Neural progenitor cell (in vitro differentiated cells): Measurements from ENCODE around the gene NEU2. TPM values are rescaled to one million over a fixed set of nuclear protein-coding genes. Genes with fewer than 3 reads are reported as not detected.

Source experiments
- DNase-seq: peaks from one replicate; pipeline ENCODE4 v3.0.0-alpha.2; 2016; ENCODE audit warnings: low spot score
- H2AFZ ChIP-seq: fragments of 200-600 bp; sonication (generic); replicated peaks from 2 replicates; pipeline ENCODE4 v1.6.1; 2016; ENCODE audit warnings: antibody characterized with exemption
- H3F3A ChIP-seq: fragments of 200-600 bp; sonication (generic); 2 replicates; pipeline ENCODE4 v1.6.1; 2016; ENCODE audit warnings: antibody characterized with exemption, low read depth
- H3K27ac ChIP-seq: fragments of 200-600 bp; sonication (generic); 2 replicates; pipeline ENCODE4 v1.5.1; 2016; ENCODE audit warnings: mild to moderate bottlenecking
- H3K27me3 ChIP-seq: fragments of 200-600 bp; sonication (generic); 2 replicates; pipeline ENCODE4 v1.6.1; 2016; ENCODE audit warnings: mild to moderate bottlenecking, moderate library complexity
- H3K36me3 ChIP-seq: fragments of 200-600 bp; sonication (generic); 2 replicates; pipeline ENCODE4 v1.5.1; 2016
- H3K4me1 ChIP-seq: fragments of 200-600 bp; sonication (generic); 2 replicates; pipeline ENCODE4 v1.6.1; 2016; ENCODE audit warnings: mixed run types
- H3K4me2 ChIP-seq: fragments of 200-600 bp; sonication (generic); 2 replicates; pipeline ENCODE4 v1.6.1; 2016
- H3K4me3 ChIP-seq: fragments of 200-600 bp; sonication (generic); 2 replicates; pipeline ENCODE4 v1.5.1; 2016
- H3K79me2 ChIP-seq: fragments of 200-600 bp; sonication (generic); 2 replicates; pipeline ENCODE4 v1.6.1; 2016; ENCODE audit warnings: low read depth
- H3K9ac ChIP-seq: fragments of 200-600 bp; sonication (generic); 2 replicates; pipeline ENCODE4 v1.6.1; 2016
- H3K9me3 ChIP-seq: fragments of 200-600 bp; sonication (generic); 2 replicates; pipeline ENCODE4 v1.5.1; 2016; ENCODE audit warnings: low read depth
- H4K20me1 ChIP-seq: fragments of 200-600 bp; sonication (generic); 2 replicates; pipeline ENCODE4 v1.6.1; 2016; ENCODE audit warnings: low read depth
- H3K27ac Mint-ChIP-seq: 3 replicates; pipeline ENCODE4 v1.8.0; 2021; ENCODE audit warnings: mixed read lengths
- H3K27me3 Mint-ChIP-seq: 2 replicates; pipeline ENCODE4 v1.8.0; 2022; ENCODE audit warnings: low read depth, mild to moderate bottlenecking, inconsistent platforms, moderate library complexity, mixed read lengths; ENCODE audit not compliant: insufficient read depth
- H3K36me3 Mint-ChIP-seq: 3 replicates; pipeline ENCODE4 v1.8.0; 2021; ENCODE audit warnings: mixed read lengths
- H3K4me1 Mint-ChIP-seq: 3 replicates; pipeline ENCODE4 v1.8.0; 2021; ENCODE audit warnings: mixed read lengths
- H3K4me3 Mint-ChIP-seq: 3 replicates; pipeline ENCODE4 v1.8.0; 2021; ENCODE audit warnings: mild to moderate bottlenecking, moderate library complexity, mixed read lengths
- H3K9me3 Mint-ChIP-seq: 3 replicates; pipeline ENCODE4 v1.8.0; 2020; ENCODE audit warnings: mixed read lengths
- CTCF ChIP-seq: fragments of 200-600 bp; sonication (generic); IDR thresholded peaks from 2 replicates; pipeline ENCODE4 v1.5.1; 2017; ENCODE audit warnings: antibody characterized with exemption, mild to moderate bottlenecking
- EZH2 ChIP-seq: fragments of 200-600 bp; sonication (generic); IDR thresholded peaks from 2 replicates; pipeline ENCODE4 v1.6.1; 2017; ENCODE audit warnings: antibody characterized with exemption, mild to moderate bottlenecking, moderate library complexity
- EZH2phosphoT487 ChIP-seq: fragments of 200-600 bp; sonication (generic); IDR thresholded peaks from 2 replicates; pipeline ENCODE4 v1.6.1; 2017; ENCODE audit warnings: antibody characterized with exemption
- total RNA-seq: library from RNA; depleted of rRNA; stranded (reverse); fragments of >200 nt; gene quantifications from 2 replicates; pipeline ENCODE4 v1.2.3, GENCODE V29; 2015; ENCODE audit warnings: low replicate concordance

NEU2 gene
- total RNA-seq, 1 donor from 2014 or later = not detected

- Histone ChIP-seq H2AFZ (no peak overlapping the region), H3F3A (peaks cover 11% of the 10 kb centered on the region), H3K9ac (no peak overlapping the region), H3K79me2 (no peaks in the 10 kb centered on the region), H3K9me3 (no peaks in the 10 kb centered on the region), H3K4me1 (peaks cover 35% of the 10 kb centered on the region), H3K4me2 (no peak overlapping the region), H4K20me1 (no peaks in the 10 kb centered on the region), H3K4me3 (no peak overlapping the region), H3K36me3 (no peaks in the 10 kb centered on the region), H3K27me3 (peaks cover 7% of the 10 kb centered on the region), H3K27ac (no peak overlapping the region)
- DNase-seq = no peak
- Mint-ChIP-seq H3K4me1 (peaks cover 26% of the 10 kb centered on the region), H3K36me3 (no peaks in the 10 kb centered on the region), H3K4me3 (no peak overlapping the region), H3K27me3 (peaks cover 5% of the 10 kb centered on the region), H3K9me3 (no peaks in the 10 kb centered on the region), H3K27ac (no peak overlapping the region)
- no peak for TF ChIP-seq EZH2phosphoT487
- TF ChIP-seq EZH2 = no peak
- TF ChIP-seq CTCF = no peak
Observed at GRCh38 chr2:233079953-233080835, 47.7 kb downstream of the NEU2 start.

DNA sequence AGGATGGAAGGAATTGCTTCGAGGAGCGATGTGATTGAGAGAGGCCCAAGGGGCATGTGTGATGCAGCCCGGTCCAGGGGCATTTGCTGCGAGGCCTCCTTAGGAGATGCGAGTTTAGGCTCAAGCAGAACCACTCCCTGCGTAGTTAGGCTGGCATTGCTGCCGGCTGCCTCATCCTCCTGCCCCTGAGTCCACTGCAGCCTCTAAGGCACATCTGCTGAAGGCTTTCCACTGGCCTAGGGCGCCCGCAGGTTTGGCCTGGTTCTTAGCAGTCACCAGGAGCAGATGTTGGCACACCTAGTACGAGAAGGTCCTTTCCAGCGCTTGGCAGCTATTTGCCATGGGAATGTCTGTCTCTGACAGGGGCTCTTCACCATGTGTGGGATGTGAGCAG lies 48.4 kb downstream of the NEU2 start:
- Mint-ChIP-seq H3K27me3 (peaks cover 8% of the 10 kb centered on the region), H3K4me3 (no peak overlapping the region), H3K4me1 (peaks cover 33% of the 10 kb centered on the region), H3K27ac (no peak overlapping the region), H3K9me3 (no peaks in the 10 kb centered on the region), H3K36me3 (no peaks in the 10 kb centered on the region)
- Histone ChIP-seq H3K4me2 (no peak overlapping the region), H3K9ac (no peak overlapping the region), H3K4me1 (peaks cover 34% of the 10 kb centered on the region), H3K27ac (no peak overlapping the region), H3K36me3 (no peaks in the 10 kb centered on the region), H2AFZ (no peak overlapping the region), H3K4me3 (no peak overlapping the region), H3K27me3 (peaks cover 7% of the 10 kb centered on the region), H3K9me3 (no peaks in the 10 kb centered on the region), H3F3A (peaks cover 17% of the 10 kb centered on the region), H3K79me2 (no peaks in the 10 kb centered on the region), H4K20me1 (no peaks in the 10 kb centered on the region)
- no peak for DNase-seq
- TF ChIP-seq CTCF (no peak), EZH2 (no peak), EZH2phosphoT487 (no peak)

DNA sequence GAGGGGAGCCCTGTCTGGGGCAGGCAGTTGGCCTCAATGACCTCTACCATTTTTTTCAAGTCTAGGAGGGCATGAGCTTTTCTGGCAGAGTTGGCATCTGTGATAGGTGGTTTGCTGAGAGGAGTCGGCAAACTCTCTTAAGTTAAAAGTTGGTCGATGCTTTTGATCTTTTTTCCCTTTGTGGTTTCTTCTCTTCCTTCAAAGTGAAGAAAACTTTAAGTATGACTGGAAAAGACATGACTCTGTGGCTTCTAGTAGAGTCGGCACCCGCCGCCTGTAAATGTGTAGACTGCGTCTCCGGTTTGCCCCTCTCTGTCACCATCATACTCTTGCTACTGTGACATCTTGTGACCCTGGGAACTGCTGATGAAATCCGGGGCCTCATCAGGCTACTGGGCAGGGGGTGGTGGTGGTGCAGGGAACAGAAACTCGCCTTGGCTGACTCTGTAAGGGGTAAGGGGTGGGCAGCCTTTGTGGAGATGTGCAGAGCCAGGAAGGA lies 48.8 kb downstream of the NEU2 start:
- no peaks in the 10 kb centered on the region for H3K9me3 Mint-ChIP-seq
- no peak for TF ChIP-seq CTCF
- no peak for TF ChIP-seq EZH2phosphoT487
- no peak for TF ChIP-seq EZH2
- no peak overlapping the region for H3K27ac ChIP-seq
- H3K36me3 ChIP-seq = no peaks in the 10 kb centered on the region
- H3K9ac ChIP-seq = no peak overlapping the region
- no peaks in the 10 kb centered on the region for H4K20me1 ChIP-seq
- peaks cover 7% of the 10 kb centered on the region for H3K27me3 ChIP-seq
- no peak for DNase-seq
- H3K4me3 Mint-ChIP-seq = no peak overlapping the region
- H3K36me3 Mint-ChIP-seq = no peaks in the 10 kb centered on the region
- H3K27ac Mint-ChIP-seq = no peak overlapping the region
- no peaks in the 10 kb centered on the region for H3K79me2 ChIP-seq
- H3K4me1 ChIP-seq = peaks cover 31% of the 10 kb centered on the region
- peaks cover 33% of the 10 kb centered on the region for H3K4me1 Mint-ChIP-seq
- no peak overlapping the region for H2AFZ ChIP-seq
- no peak overlapping the region for H3K4me3 ChIP-seq
- peaks cover 8% of the 10 kb centered on the region for H3K27me3 Mint-ChIP-seq
- no peak overlapping the region for H3K4me2 ChIP-seq
- peaks cover 21% of the 10 kb centered on the region for H3F3A ChIP-seq
- no peaks in the 10 kb centered on the region for H3K9me3 ChIP-seq
